ENCODE measurements around the gene NR2C1. TPM values are rescaled to one million over a fixed set of nuclear protein-coding genes. Genes with fewer than 3 reads are reported as not detected.
"Not testable (repeated sequence)": the region's sequence is repeated elsewhere in the genome, so short reads cannot be mapped to it uniquely, and the experiment has no call there.

Gene NR2C1
- total and polyA plus RNA-seq, 10 of the 15 experiments (the other 5 are each of a cell fraction or from before 2014, with no cell fraction given) = 8.8 to 38.1 (median 31.3) TPM

- ChIA-PET CTCF (no interaction called here), SMC1A (ENCODE audit: uncharacterized antibody, unreplicated experiment) (interaction anchor here (0.7 kb wide), 1 partner anchor 316 kb away, joined by 3 read pairs; no protein-coding TSS in a partner anchor), RAD21 (ENCODE audit: unreplicated experiment) (no interaction called here), POLR2A (no interaction called here)
- ATAC-seq (no peak), DNase-seq (ENCODE audit: low read depth, low spot score) (no peak), FAIRE-seq (no peak)
- in situ Hi-C loops (cut with MboI) (no loop called here), intact Hi-C loops (cut with micrococcal nuclease; ENCODE audit: unreplicated experiment) (no loop called here)
- H2AFZ ChIP-seq (ENCODE audit: control insufficient read depth, low read depth, low read length) = no peak overlapping the region
- no peak overlapping the region for H3K4me2 ChIP-seq (ENCODE audit: control insufficient read depth, insufficient read depth)
- H3K9ac ChIP-seq (ENCODE audit: control insufficient read depth, insufficient read depth, low read length) = no peak overlapping the region
- peaks cover 3% of the 10 kb centered on the region for H3K79me2 ChIP-seq (ENCODE audit: control insufficient read depth, insufficient read depth, low read length)
- TF ChIP-seq RUNX3 (IDR thresholded peaks at IDR 0.05; ENCODE audit: low read length) (peak; percentile 41; the same call in 1 of the 2 replicates), USF1 (IDR thresholded peaks at IDR 0.05; ENCODE audit: borderline replicate concordance, extremely low read length, insufficient read depth, low read depth, low read length) (no peak)
- no peaks in the 10 kb centered on the region for H4K20me1 ChIP-seq (ENCODE audit: control insufficient read depth, insufficient read depth)
- no peaks in the 10 kb centered on the region for H3K27me3 ChIP-seq (replicated peaks in 1 of 2; ENCODE audit: control insufficient read depth in 2 of 2, insufficient read depth in 2 of 2, low read length in 1 of 2)
- whole genome bisulfite sequencing (ENCODE audit: insufficient coverage, insufficient replicate concordance, low lambda C conversion rate, missing lambda C conversion rate) = 48% methylated on average over 2 of the region's 2 CpGs
- no peaks in the 10 kb centered on the region; the same call in none of the 2 replicates for H3K4me1 ChIP-seq (ENCODE audit: control insufficient read depth, insufficient read depth, low read length)
- H3K27ac ChIP-seq (ENCODE audit: control insufficient read depth, insufficient read depth) = no peak overlapping the region
- BruUV-seq (replicated peaks) = no TSS peak
- no peaks in the 10 kb centered on the region for H3K9me3 ChIP-seq (replicated peaks; ENCODE audit: control insufficient read depth, insufficient read depth, low read length)
- H3K4me3 ChIP-seq = no peak overlapping the region
- peaks cover 2 to 11% of the 10 kb centered on the region in 2 experiments; a peak in 3 of 4 replicates for H3K36me3 ChIP-seq (ENCODE audit: control insufficient read depth in 2 of 2, insufficient read depth in 2 of 2, low read length in 1 of 2)
Observed at GRCh38 chr12:94987801-94988200, 85.6 kb downstream of the NR2C1 start.

GRCh38 chr12:94987076-94987669, 86.2 kb downstream of the NR2C1 start:
- H3K9ac ChIP-seq (ENCODE audit: control insufficient read depth, insufficient read depth, low read length) = no peak overlapping the region
- ChIA-PET POLR2A (interaction anchor here (0.5 kb wide), 1 partner anchor 731 kb away, joined by 7 read pairs; no protein-coding TSS in a partner anchor), SMC1A (ENCODE audit: uncharacterized antibody, unreplicated experiment) (interaction anchor here (1.2 kb wide), 1 partner anchor 29 kb away, joined by 3 read pairs; no protein-coding TSS in a partner anchor), RAD21 (ENCODE audit: unreplicated experiment) (interaction anchor here (0.5 kb wide), 1 partner anchor 214 kb away, joined by 3 read pairs; no protein-coding TSS in a partner anchor), CTCF (interaction anchor here (0.5 to 1.3 kb wide), 2 partner anchors 21 to 271 kb away, joined by 3 to 4 read pairs; no protein-coding TSS in a partner anchor)
- no peak overlapping the region for H2AFZ ChIP-seq (ENCODE audit: control insufficient read depth, low read depth, low read length)
- no peaks in the 10 kb centered on the region for H4K20me1 ChIP-seq (ENCODE audit: control insufficient read depth, insufficient read depth)
- no TSS peak for BruUV-seq (replicated peaks)
- ATAC-seq = no peak
- no peak overlapping the region for H3K4me3 ChIP-seq
- WGBS (ENCODE audit: insufficient coverage, insufficient replicate concordance, low lambda C conversion rate, missing lambda C conversion rate) = 97% methylated on average over 8 of the region's 8 CpGs
- intact Hi-C loops (cut with micrococcal nuclease; ENCODE audit: unreplicated experiment) = no loop called here
- no peak for DNase-seq (ENCODE audit: low read depth, low spot score)
- H3K4me1 ChIP-seq (ENCODE audit: control insufficient read depth, insufficient read depth, low read length) = no peaks in the 10 kb centered on the region; the same call in none of the 2 replicates
- H3K36me3 ChIP-seq (ENCODE audit: control insufficient read depth in 2 of 2, insufficient read depth in 2 of 2, low read length in 1 of 2) = peaks cover 0 to 7% of the 10 kb centered on the region in 2 experiments; a peak in 3 of 4 replicates
- no peaks in the 10 kb centered on the region for H3K9me3 ChIP-seq (replicated peaks; ENCODE audit: control insufficient read depth, insufficient read depth, low read length)
- no peak overlapping the region for H3K27ac ChIP-seq (ENCODE audit: control insufficient read depth, insufficient read depth)
- peaks cover 3% of the 10 kb centered on the region for H3K79me2 ChIP-seq (ENCODE audit: control insufficient read depth, insufficient read depth, low read length)
- no peak for TF ChIP-seq CHD4 (IDR thresholded peaks at IDR 0.05)
- TF ChIP-seq WRNIP1 (IDR thresholded peaks at IDR 0.05; ENCODE audit: borderline replicate concordance, low read depth, low read length) = no peak
- H3K4me2 ChIP-seq (ENCODE audit: control insufficient read depth, insufficient read depth) = no peak overlapping the region
- FAIRE-seq = no peak
- in situ Hi-C loops (cut with MboI) = no loop called here
- H3K27me3 ChIP-seq (replicated peaks in 1 of 2; ENCODE audit: control insufficient read depth in 2 of 2, insufficient read depth in 2 of 2, low read length in 1 of 2) = no peaks in the 10 kb centered on the region

GRCh38 chr12:94985099-94985498, 88.3 kb downstream of the NR2C1 start:
- H3K4me3 ChIP-seq; H3K9me3 ChIP-seq (replicated peaks; ENCODE audit: control insufficient read depth, insufficient read depth, low read length); H3K4me2 ChIP-seq (ENCODE audit: control insufficient read depth, insufficient read depth); intact Hi-C loops (cut with micrococcal nuclease; ENCODE audit: unreplicated experiment); POLR2A ChIA-PET; H3K79me2 ChIP-seq (ENCODE audit: control insufficient read depth, insufficient read depth, low read length); BruUV-seq (replicated peaks); H2AFZ ChIP-seq (ENCODE audit: control insufficient read depth, low read depth, low read length); H3K9ac ChIP-seq (ENCODE audit: control insufficient read depth, insufficient read depth, low read length); H3K4me1 ChIP-seq (ENCODE audit: control insufficient read depth, insufficient read depth, low read length); H3K27ac ChIP-seq (ENCODE audit: control insufficient read depth, insufficient read depth); ATAC-seq; H3K27me3 ChIP-seq (replicated peaks in 1 of 2; ENCODE audit: control insufficient read depth in 2 of 2, insufficient read depth in 2 of 2, low read length in 1 of 2); DNase-seq (ENCODE audit: low read depth, low spot score); SMC1A ChIA-PET (ENCODE audit: uncharacterized antibody, unreplicated experiment); H3K36me3 ChIP-seq (ENCODE audit: control insufficient read depth in 2 of 2, insufficient read depth in 2 of 2, low read length in 1 of 2); in situ Hi-C loops (cut with MboI); FAIRE-seq; H4K20me1 ChIP-seq (ENCODE audit: control insufficient read depth, insufficient read depth): not testable (repeated sequence)
- ChIA-PET CTCF (interaction anchor here (1.1 kb wide), 1 partner anchor 14 kb away, joined by 3 read pairs; no protein-coding TSS in a partner anchor), RAD21 (ENCODE audit: unreplicated experiment) (interaction anchor here (1.3 kb wide), 1 partner anchor 9 kb away, joined by 3 read pairs; no protein-coding TSS in a partner anchor)
- WGBS (ENCODE audit: insufficient coverage, insufficient replicate concordance, low lambda C conversion rate, missing lambda C conversion rate) = 87% methylated on average over 9 of the region's 9 CpGs

Data from GM12878 (cell line).